Right forelimb (tissue), 1 donor: ENCODE data around the gene LEMD1.
"Not testable (repeated sequence)": the region's sequence is repeated elsewhere in the genome, so short reads cannot be mapped to it uniquely, and the experiment has no call there.

Experiments used
- DNase-seq: peaks from one replicate; pipeline ENCODE4 v3.0.0-alpha.2; 2018

The LEMD1 gene

GRCh38 chr1:205445646-205445935, 23.7 kb upstream of the LEMD1 start:
- no peak for DNase-seq

DNA sequence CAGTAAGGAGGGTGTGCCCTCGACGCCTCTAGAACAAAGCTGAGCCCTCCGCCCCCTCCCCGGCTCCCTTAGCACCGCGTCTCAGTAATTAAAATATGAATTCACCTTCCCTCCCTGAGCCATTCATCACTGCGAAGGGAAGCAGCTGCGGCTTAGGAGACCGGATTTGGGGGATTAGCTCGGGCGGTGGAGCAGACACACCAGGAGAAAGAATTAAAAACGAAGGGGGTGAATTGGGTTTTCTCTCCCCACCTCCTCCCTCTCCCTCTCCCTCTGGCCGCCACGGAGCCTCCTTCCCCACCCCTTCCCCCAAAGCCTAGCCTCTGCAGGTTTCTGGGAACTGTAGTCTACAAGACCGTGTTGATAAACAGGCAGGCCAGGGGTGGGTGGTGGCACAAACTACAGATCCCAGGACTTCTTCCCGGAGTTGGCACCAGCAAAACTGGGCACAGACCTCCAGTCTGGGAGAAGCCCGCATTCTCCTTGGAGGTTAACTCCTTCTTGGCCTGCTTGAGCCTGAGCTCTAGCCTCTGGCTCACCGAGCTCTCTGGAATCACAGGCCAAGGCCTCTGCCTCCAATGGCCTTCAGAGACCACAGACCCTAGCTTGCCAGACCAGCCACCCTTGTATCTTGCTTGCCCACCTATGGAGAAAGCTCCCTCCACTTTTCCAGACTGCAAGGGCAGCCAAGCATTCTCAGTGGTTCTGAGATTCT, 23.2 kb upstream of the LEMD1 start:
- peak; percentile 69 for DNase-seq

DNA sequence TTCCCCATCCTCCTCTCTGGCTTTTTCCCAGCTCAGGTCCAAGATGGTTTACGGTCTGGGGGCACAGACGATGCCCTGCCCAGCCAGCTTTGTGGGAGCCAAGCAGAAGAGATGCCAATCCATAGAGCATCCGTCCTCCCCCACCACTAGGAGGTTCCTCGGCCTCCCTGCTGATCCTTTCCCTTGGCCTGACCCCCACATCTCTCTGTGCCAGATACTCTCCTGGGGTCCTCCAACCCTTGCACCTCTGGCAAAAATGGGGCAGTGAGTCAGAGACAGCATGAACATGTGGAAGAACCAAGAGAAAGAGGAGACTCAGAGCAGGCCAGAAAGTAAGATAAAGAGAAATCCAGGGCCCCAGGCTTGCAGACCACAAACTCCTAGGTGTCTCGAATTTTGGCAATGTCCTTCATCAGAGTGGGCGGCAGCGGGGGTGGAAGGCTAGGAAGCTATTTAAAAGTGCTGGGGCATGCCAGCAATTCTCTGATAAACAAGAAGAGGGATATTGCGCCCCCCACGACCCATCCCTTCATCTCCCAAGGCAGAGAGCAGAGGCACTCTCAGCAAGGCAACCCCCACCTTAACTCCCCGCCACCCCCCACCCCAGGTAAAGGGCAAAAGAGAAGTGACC, 22.6 kb upstream of the LEMD1 start:
- no peak for DNase-seq

DNA sequence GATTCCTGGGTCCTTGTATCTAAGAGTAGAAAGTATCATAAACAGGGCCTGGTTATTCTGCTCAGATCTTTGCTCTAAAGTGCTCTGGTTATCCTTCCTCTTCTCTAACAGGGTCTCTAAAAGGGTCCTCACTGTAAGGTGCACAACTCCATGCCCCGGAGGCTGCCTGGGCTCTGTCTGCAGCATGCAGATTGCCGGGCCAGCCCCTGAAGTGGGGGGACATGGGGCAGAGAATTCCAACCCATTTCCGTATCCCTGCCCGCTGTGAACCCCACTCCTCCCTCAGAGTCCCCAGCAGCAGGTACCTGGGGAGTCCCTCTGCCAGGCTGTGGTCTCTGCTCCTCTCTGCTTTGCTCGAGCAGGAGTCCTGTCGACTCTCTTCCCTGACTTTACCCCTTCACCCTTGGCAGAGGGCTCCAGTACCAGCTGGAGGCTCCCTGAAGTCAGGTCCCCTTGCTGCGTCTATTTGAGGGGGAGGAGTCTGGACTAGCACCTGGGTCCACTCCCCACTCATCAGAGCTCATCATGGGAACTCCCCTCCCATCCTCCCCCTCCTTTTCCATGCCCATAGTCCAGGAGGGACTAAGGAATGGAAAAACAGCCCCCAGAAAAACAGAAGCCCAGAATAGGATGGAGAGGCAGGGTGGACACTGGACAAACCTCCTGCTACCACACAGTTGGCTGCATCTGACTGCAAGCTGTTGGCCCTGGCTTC, 21.9 kb upstream of the LEMD1 start:
- DNase-seq: no peak

- DNase-seq: no peak
Observed at GRCh38 chr1:205442051-205442725, 20.3 kb upstream of the LEMD1 start.

DNA sequence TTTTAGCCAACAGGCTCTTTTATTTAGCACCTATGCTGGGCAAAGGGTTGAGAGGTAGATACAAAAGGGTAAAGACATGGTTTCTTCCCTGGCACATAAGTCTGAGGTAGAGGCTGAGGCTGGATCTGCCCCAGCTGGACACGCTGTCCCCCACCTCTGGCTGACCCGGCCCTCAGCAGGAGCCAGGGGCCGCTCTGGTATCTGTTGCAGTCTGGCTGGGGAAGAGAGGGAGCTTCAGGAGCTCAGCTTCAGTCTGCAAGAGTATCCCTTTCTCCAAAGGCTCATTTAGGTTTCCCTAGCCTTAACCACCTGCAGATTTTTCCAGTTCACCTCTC, 19.8 kb upstream of the LEMD1 start:
- no peak for DNase-seq

GRCh38 chr1:205441318-205441633, 19.4 kb upstream of the LEMD1 start:
- no peak for DNase-seq

GRCh38 chr1:205440476-205441317, 18.8 kb upstream of the LEMD1 start:
- no peak for DNase-seq

GRCh38 chr1:205440121-205440475, 18.2 kb upstream of the LEMD1 start:
- no peak for DNase-seq

DNA sequence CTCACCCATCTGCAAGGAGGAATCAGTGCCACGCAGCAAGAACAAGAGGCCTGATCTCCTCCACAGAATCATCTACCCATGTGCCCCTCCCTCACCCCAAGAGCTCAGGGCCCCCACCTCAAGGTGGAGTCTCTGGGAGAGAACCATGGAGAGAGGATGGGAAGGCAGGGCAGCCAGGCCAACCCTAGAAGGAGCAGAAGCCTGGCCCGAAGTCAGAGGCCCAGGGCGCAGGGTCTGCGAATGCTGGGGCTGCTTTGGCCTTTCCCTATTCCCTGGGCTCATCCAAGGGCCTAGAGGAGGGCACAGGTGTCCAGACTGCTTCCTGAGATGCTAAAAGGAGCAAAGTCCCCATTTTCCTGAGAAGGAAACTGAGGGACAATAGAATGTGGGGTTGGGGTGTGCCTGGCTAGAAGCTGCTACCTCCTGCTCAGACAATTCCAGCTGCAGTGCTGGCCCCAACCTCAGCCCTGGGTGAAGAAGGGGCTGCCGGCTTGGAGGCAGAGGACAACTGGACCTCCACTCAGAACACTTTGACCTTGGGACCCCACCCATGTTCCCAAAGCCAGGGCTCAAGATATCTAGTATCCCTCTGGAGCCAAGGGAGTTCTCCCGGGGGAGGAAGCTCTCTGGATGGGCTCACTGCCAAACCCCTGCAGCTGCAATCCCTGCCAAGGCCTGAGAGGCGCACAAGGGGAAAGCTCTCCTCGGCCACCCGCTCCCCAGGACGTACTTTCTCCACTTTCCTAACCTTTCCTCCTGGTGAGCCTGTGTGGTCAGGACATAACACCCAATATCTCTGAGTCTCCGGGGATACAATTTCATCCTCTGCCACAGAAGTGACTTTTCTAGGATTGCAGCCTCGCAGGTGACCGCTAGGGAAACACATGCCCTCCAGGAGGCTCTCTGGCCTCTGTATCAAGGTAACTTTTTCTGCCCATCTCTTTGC, 16.6 kb upstream of the LEMD1 start:
- DNase-seq: peak; percentile 74

DNA sequence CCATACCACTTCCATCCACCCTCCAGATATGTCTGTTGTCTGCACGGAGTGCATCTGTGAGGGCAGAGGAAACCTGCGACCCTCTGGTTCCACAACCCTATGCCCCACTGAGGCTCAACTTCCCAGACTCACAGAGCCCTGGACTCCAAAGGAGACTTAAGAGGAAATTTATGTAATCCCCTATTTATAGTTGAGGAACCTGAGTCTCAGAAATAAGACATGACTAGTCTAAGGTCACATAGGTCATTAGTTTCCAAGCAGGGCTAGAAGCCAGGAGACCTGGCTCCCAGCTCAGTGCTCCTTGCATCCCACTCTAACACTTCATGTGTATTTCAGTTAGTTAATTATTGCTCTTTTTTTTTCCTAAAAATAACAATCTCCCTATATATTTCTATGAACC, 15.7 kb upstream of the LEMD1 start:
- no peak for DNase-seq

GRCh38 chr1:205436776-205437410, 15.0 kb upstream of the LEMD1 start:
- no peak for DNase-seq

- no peak for DNase-seq
Observed at GRCh38 chr1:205435578-205436573, 14.0 kb upstream of the LEMD1 start.

DNA sequence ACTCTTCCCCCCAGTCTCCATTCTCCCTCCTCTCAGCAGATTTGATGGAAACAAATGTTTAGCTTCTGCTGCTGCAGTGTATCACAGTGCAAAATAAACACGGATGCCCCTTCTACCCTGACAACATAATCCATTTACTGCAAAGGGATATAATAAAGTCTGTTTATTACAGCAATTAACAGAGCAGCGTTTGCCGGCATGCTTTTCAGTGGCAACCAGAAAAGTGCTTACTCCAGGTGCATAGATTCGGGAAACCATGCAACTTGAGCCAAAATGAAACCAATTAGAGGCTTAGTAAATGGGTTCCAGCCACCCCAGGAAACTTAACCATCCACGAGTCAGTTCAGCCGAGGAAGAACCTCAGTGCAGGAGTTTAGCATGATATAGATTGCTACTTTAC, 12.9 kb upstream of the LEMD1 start:
- no peak for DNase-seq

DNA sequence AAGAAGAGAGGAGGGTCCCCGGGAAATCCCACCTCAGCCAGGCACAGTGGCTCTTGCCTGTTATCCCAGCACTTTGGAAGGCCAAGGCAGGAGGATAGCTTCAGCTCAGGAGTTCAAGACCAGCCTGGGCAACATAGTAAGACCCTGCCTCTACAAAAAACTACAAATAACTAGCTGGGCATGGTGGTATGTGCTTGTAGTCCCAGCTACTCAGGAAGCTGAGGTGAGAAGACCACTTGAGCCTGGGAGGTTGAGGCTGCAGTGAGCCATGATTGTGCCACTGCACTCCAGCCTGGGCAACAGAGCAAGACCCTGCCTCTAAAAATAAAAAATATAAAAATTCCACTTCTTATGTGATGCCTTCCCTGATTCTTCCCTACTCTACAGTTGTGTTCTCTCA, 10.8 kb upstream of the LEMD1 start:
- not testable (repeated sequence) for DNase-seq

DNA sequence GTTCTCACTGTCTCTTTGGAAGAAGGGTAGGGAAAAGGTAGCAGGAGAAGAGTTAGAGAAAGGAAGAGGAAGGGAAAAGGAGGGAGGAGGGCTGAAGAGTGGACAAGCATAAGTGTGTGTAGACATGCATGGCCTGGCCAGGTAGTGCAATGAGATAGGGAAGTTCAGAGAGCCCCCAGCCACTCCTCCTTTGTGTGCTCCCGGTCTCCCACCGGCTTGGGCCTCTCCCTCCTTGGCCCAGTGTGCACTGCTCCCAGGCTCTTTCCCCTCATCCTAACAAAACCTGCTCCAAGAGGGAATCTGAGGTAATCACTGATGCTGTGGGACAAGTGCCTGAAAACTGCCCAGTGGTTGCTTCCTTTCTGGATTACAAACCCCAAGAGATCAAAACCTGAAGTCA, 10.3 kb upstream of the LEMD1 start:
- DNase-seq: no peak

DNA sequence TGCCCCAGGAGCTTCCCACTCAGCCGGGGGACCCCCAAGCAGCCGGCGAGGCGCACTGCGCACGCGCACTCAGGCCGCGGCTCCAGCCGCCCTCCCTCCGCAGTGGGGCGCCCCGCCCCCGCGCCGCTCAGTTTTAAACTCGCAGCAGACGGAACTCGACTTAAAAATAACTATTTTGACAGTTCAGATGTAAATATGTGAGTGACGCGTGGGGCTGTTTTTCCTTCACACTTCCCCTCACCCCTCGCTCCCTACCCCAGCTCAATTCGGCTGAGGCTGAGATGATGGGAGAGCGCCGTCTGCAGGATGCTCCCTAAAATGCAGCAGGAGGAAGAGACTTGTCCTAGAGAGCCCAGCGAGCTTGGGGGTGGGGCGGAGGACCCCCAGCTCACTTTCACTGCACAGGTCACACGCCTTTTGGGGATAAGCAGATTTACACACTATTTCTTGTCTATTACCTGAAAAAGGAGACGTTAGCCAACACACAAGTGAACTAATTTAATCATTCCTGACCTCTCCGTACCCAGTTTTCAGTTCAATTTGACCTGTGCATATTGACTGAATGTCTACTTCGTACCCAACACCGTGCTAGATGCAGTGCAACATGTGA, 8.9 kb upstream of the LEMD1 start:
- peak; percentile 71 for DNase-seq

- no peak for DNase-seq
Observed at GRCh38 chr1:205429762-205430695, 8.2 kb upstream of the LEMD1 start.
